ENCODE data around the gene TNRC6C.

The TNRC6C gene

DNA sequence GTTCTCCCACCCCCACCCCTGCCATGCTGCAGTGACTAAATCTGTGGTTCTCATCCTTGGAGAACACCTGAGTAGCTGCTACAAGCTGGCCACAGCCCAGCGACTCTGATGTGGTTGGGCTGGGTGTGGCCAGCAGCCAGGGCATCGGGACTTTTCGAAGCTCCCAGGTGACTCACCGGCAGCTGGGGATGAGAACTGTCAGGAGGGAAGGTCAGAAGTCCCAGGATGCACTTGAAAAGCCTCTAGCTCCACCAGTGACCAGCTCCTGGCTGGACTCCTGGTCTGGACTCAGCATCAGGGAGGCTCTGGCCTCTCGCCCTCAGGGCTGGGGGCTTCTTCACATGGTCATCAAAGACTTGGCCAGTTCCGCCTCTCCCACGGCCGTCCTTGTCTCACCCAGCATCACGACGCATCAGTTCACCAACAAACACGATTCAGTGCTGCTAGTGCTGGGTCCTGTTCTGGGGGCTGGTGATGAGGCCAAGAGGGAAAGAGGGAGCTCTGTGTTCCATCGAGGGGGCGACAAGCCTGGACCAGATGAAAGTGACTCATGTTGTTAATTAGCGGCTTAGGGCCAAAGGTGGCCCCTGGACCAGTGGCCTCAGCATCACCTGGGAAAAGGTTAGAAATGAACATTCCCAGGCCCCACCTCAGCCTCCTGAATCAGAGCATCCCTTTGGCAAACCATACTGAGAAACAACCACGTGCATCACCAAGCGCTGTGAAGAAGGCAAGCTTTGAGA lies 183.8 kb downstream of the TNRC6C start:
- no peak for FAIRE-seq

DNA sequence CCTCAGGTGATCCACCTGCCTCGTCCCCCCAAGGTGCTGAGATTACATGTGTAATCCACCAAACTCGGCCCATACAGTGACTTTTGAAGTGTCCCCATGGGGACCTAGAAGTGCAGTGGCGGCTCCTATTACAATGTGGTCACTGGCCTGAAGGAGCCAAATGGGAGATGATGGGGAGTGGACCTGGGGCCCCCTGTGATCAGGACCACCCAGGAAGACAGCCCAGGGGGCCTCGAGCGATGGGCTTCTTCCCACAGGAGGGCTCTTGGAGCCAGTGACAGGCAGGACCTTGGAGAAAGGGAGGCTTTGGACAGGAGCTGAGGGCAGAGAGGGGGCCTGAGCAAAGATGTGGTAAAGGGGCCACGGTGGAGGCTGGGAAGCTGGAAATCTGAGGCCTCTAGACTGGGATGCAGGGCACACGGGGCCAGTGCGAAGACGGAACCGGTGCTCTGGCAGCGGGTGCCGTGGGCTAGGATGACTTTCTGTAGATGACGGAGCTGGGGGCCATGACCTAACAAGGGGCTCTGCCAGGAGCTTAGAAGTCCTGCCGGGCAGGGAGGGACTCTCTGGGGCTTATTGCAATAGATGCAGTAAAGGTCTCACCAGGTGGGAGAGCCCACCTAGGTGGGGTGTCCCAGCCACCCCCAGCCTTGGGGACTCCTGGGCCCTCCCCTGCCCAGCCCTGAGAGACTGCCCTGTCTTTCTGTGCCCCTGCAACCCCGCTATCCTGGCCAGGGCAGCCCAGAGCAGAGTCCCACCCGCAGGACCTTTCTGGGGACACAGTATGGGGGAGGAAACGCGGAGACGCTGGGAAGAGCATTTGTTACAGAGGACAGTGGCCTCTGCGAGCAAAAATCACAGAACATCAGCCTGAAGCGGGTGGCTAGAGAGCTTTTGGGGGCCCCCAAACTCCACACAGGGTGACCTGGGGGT lies 185.0 kb downstream of the TNRC6C start:
- no peak for FAIRE-seq

DNA sequence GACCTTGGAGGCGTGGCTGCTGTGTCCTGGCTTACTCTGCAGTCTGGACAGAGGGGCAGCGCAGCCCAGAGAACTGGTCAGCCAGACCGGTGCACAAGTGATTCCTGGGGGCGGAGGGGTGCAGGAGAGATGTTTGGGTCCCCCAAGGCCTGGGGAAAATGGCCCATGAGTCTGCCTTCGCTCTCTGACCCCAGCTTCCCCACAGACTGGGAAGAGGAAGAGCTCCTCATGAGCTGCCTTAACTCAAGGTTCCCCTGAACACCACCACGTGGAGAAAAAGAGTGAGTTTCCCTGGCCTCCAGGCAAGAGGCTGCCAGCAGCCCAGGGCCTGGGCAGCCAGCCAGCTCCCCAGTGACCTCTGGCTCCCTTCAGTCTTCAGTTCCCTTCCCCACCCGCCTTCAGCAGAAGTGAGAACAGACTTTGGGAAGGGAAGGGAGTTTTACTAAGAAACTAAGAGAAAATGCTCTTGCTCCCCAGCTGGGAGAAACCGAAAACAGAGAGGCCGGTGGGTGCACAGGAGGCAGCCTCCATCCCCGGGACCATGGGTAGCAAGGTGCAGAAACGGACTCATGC lies 185.7 kb downstream of the TNRC6C start:
- FAIRE-seq, result no peak

DNA sequence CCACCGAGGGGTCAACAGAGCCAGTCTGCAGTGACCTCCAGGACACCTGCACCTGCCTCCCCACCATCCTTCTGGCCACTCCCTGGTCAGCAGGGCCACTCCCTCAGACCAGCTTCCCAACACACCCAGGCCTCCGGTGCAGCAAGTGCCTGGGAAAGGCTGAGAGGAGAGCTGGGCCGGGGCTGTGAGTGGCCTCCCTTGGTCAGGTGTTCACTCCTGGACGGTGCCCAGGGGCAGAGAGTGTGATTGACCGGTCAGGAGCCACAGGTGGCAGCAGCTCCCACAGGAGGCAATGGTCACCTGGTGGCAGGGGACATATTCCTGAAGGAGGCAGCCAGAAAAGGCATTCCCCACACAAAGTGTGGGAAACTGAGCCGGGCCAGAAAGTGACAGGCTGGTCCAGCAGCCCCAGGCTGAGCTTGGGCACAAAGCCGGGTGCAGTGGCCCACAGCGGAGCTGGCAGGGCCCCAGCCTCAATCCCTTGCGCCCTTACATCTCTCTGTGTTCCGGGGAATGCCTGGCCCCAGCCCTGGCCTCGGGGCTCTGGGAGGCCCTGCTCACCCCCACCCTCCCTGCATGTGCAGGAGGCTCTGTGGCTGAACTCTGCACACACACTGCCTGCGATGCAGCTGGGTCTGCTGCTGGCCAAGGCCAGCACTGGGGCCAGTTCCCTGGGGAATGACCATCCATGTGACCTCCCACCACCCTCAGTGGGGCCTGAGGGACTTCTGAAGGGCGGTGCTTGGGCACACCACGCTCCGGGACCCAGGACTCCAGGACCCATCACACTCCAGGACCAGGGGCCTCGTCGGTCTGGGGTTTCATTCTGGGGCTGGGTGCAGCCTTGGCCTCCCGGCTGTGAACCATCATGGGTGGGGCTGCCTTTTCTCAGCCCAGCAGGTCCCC lies 186.5 kb downstream of the TNRC6C start:
- FAIRE-seq, result no peak

DNA sequence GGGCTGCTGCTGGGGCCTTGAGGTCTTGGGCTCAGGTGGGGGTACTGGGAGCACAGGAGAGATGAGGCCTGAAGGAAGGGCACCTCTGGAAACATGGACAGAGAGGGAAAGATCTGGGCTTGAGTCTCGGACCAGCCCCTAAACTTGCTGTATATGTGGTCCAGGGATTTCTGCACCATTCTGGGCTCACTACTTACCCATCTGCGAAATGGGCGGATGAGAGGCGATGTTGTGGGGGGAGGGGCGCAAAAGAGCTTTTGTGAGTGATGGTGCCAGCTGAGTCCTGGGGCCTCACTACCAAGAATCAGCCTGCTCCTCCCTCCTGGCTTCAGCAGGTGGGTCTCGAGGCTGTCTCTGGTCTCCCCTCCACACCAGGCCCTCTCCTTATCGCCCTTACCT lies 188.0 kb downstream of the TNRC6C start:
- no peak for FAIRE-seq

DNA sequence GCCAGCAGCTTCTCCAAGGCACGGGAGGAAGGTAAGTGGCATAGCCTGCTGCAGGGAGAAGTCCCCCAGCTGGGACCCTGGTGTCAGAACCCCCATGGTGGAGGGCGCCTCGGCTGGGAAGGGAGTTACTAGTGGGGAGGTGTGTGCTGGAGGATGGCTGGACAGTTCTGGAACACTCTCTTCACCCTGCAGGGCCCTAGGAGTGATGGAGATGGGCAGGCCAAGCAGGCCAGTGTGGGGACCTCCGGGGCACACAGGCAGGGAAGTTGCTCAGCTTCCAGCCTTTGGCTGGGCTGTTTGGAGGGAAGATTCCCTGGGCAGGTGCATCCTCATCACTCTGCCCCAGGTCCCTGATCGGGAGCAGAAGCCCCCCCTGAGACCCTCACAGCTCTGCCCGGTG lies 188.4 kb downstream of the TNRC6C start:
- FAIRE-seq, result no peak

DNA sequence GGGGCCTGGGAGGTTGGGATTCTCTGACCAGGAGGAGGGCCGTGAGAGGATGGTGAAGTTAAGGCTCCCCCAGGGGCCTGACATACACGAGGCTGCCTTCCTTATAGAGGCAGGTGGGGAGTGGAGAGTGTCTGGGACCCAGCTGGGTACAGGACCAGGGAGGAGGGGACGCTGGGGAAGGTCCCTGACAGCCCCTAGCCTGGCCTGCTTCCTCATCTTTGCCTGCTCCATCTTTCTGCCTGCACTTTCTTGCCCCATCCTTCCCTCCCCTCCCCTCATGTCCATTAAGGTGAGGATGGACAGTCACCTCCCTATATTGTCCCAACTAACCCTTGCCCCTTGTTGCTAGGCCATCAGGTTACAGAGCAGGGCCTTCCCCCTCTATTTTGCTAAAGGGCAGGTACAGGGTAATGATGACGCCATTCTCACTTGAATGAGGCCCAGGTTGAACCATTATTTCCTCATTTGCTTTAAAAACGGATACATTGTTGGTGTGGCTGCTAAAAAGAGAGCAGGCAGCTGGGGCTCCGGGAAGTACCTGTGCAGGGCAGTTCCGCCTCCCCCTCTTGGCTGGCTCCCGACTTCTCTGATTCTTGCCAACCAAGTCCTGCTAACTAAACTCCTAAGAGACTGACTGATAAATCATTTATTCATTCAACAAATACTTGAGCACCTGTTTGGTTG lies 189.0 kb downstream of the TNRC6C start:
- no peak for FAIRE-seq

DNA sequence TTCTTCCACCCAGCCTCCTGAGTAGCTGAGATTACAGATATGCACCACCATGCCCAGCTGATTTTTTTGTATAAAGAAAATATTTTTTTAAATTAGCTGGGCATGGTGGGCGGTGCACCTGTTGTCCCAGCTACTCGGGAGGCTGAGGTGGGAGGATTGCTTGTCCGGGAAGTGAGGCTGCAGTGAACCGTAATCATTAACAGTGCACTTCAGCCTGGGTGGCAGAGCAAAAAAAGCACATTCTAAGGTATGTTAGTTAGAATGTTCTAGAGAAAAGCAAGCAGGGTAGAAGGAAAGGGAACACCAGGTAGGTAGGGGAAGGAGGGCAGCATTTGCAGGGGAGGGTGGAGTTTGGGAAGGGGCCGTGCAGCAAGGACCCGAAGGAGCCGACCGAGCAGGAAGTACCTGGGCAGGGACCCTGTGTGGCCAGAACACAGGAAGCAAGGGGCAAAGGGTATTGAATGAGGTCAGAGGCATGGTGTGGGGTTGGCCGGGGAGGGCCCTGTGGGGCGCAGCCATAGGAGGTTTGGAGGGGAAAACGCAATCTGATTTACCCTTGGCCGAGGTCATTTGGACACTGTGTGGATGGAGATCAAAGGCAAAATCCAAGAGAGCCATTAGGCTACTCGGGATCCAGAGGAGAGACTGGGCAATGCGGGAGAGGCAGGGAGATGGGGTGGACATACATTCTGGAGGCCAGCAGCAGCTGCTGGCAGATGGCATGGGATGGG lies 189.9 kb downstream of the TNRC6C start:
- FAIRE-seq, result no peak

DNA sequence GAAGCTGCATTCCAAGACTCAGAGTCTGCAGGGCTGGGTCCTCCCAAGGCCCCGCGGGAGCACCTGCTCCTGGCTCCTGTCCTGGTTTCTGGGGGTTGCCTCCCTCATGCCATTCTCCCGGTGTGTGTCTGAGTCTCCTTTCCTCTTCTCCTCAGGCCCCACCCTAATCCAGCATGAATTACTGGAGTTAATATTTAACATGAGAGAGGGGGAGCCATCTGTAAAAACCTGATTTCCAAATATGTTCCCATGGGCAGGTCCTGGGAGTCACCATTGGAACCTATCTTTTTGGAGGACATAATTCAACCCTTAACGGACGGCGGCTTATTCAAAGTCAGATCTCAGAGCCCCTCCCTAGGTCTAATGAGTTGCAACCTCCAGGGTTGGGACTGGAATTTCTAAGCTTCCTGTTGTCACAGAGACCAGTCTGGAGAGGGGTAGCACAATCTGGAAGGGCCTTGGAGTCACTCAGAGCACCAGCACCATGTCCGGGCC lies 193.1 kb downstream of the TNRC6C start:
- no peak for FAIRE-seq

DNA sequence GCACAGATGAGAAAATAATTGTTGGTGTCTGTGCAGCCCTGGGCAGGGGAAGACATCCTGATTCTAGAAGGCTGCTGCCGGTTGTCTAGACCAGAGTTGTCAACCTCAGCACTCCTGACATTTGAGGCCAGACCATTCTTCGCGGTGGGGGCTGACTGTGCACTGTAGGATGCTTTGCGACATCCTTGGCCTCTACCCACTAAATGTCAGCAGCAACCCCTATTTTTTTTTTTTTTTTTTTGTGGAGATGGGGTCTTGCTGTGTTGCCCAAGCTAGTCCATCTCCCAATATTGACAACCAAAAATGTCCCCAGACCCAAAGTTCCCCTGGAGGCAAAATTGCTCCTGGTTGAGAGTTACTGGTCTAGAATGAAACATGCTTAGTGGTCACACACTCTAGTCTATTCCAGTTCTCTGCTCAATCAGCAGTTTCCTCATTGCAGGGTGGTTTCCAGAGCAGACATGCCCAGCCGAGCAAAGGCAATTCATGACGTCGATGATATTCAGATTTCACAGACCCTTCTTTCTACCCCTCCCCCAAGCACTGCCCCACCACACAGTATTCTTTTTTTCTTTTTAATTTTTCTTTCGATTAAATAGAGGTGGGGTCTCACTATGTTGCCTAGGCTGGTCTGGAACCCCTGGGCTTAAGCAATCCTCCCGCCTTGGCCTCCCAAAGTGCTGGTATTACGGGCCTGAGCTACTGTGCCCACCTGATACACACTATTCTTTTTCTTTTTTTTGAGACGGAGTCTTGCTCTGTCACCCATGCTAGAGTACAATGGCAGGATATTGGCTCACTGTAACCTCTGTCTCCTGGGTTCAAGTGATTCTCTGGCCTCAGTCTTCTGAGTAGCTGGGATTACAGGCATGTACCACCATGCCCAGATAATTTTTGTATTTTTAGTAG lies 196.7 kb downstream of the TNRC6C start:
- FAIRE-seq, result no peak
